Mammary epithelial cell (primary cell): ENCODE results near the gene XAB2.

Experiments used
- CTCF ChIP-seq, 2 donors: IDR thresholded peaks in 1 of 2; conservative IDR thresholded peaks in 1 of 2; 2 replicates each; pipeline ENCODE4 v1.5.1; 2011 to 2012; ENCODE audit warnings: inconsistent platforms in 2 of 2, low read length in 2 of 2, mild to moderate bottlenecking in 2 of 2, control low read depth in 1 of 2, low read depth in 1 of 2; ENCODE audit not compliant: insufficient read depth in 1 of 2; ENCODE audit errors: extremely low read depth in 1 of 2
- EZH2 ChIP-seq: IDR thresholded peaks from 2 replicates; pipeline ENCODE4 v1.6.1; 2012; ENCODE audit warnings: low read length, inconsistent platforms, borderline replicate concordance

- TF ChIP-seq CTCF (conservative IDR thresholded peaks at IDR 0.05 in 1 of 2, IDR thresholded peaks at IDR 0.05 in 1 of 2; ENCODE audit: extremely low read depth in 1 of 2, insufficient read depth in 1 of 2, low read depth in 1 of 2, low read length in 2 of 2), result no peak
- no peak for TF ChIP-seq EZH2
Measured at GRCh38 chr19:7614859-7615741, 14.2 kb downstream of the XAB2 start.
